Measurements from ENCODE around the gene NECTIN3.
A peak's percentile ranks its signal among the peaks of the same experiment; 100 is the strongest.

NECTIN3 gene

GRCh38 chr3:111047812-111048435, 23.7 kb upstream of the NECTIN3 start:
- H3K9me3 ChIP-seq (ENCODE audit: control insufficient read depth in 2 of 2, low read length in 2 of 2) = no peaks in the 10 kb centered on the region
- H3K4me1 ChIP-seq (ENCODE audit: control insufficient read depth, insufficient read depth, low read length) = no peaks in the 10 kb centered on the region
- no peak overlapping the region for H3K9ac ChIP-seq (ENCODE audit: low read length in 2 of 2)
- H3K4me3 ChIP-seq (ENCODE audit: low read length in 2 of 2) = no peak overlapping the region
- H3K36me3 ChIP-seq (ENCODE audit: control insufficient read depth in 2 of 2, insufficient read depth in 2 of 2, low read length in 2 of 2) = no peaks in the 10 kb centered on the region
- H3K27ac ChIP-seq (ENCODE audit: low read length) = no peak overlapping the region
- H3K27me3 ChIP-seq (ENCODE audit: control insufficient read depth in 1 of 2, insufficient read depth in 2 of 2, low read length in 2 of 2) = no peaks in the 10 kb centered on the region

GRCh38 chr3:111051354-111051753, 20.3 kb upstream of the NECTIN3 start:
- no peak overlapping the region for H3K4me3 ChIP-seq (ENCODE audit: low read length in 2 of 2)
- H3K27ac ChIP-seq (ENCODE audit: low read length) = no peak overlapping the region
- H3K36me3 ChIP-seq (ENCODE audit: control insufficient read depth in 2 of 2, insufficient read depth in 2 of 2, low read length in 2 of 2) = no peaks in the 10 kb centered on the region
- no peaks in the 10 kb centered on the region for H3K27me3 ChIP-seq (ENCODE audit: control insufficient read depth in 1 of 2, insufficient read depth in 2 of 2, low read length in 2 of 2)
- H3K9ac ChIP-seq (ENCODE audit: low read length in 2 of 2) = no peak overlapping the region
- no peaks in the 10 kb centered on the region for H3K9me3 ChIP-seq (ENCODE audit: control insufficient read depth in 2 of 2, low read length in 2 of 2)
- H3K4me1 ChIP-seq (ENCODE audit: control insufficient read depth, insufficient read depth, low read length) = no peaks in the 10 kb centered on the region

GRCh38 chr3:111068574-111068973, 3.0 kb upstream of the NECTIN3 start:
- Histone ChIP-seq H3K36me3 (ENCODE audit: control insufficient read depth in 2 of 2, insufficient read depth in 2 of 2, low read length in 2 of 2) (no peaks in the 10 kb centered on the region), H3K4me1 (ENCODE audit: control insufficient read depth, insufficient read depth, low read length) (peaks cover 5% of the 10 kb centered on the region), H3K27ac (ENCODE audit: low read length) (no peak overlapping the region), H3K4me3 (ENCODE audit: low read length in 2 of 2) (no peak overlapping the region), H3K9ac (ENCODE audit: low read length in 2 of 2) (no peak overlapping the region), H3K9me3 (ENCODE audit: control insufficient read depth in 2 of 2, low read length in 2 of 2) (no peaks in the 10 kb centered on the region), H3K27me3 (ENCODE audit: control insufficient read depth in 1 of 2, insufficient read depth in 2 of 2, low read length in 2 of 2) (no peaks in the 10 kb centered on the region)

- H3K27me3 ChIP-seq (ENCODE audit: control insufficient read depth in 1 of 2, insufficient read depth in 2 of 2, low read length in 2 of 2) = no peaks in the 10 kb centered on the region
- H3K4me3 ChIP-seq (ENCODE audit: low read length in 2 of 2) = peak overlapping the region; percentile 71 to 87
- peak overlapping the region; percentile 81 for H3K27ac ChIP-seq (ENCODE audit: low read length)
- no peaks in the 10 kb centered on the region for H3K9me3 ChIP-seq (ENCODE audit: control insufficient read depth in 2 of 2, low read length in 2 of 2)
- peaks cover 5% of the 10 kb centered on the region for H3K4me1 ChIP-seq (ENCODE audit: control insufficient read depth, insufficient read depth, low read length)
- no peaks in the 10 kb centered on the region for H3K36me3 ChIP-seq (ENCODE audit: control insufficient read depth in 2 of 2, insufficient read depth in 2 of 2, low read length in 2 of 2)
- peak overlapping the region; percentile 61 to 82 for H3K9ac ChIP-seq (ENCODE audit: low read length in 2 of 2)
Measured at GRCh38 chr3:111069974-111070771, 1.4 kb upstream of the NECTIN3 start.

- Histone ChIP-seq H3K27me3 (ENCODE audit: control insufficient read depth in 1 of 2, insufficient read depth in 2 of 2, low read length in 2 of 2) (no peaks in the 10 kb centered on the region), H3K4me3 (ENCODE audit: low read length in 2 of 2) (peak overlapping the region; percentile 71 to 87), H3K36me3 (ENCODE audit: control insufficient read depth in 2 of 2, insufficient read depth in 2 of 2, low read length in 2 of 2) (no peaks in the 10 kb centered on the region), H3K27ac (ENCODE audit: low read length) (peak overlapping the region; percentile 81), H3K4me1 (ENCODE audit: control insufficient read depth, insufficient read depth, low read length) (peaks cover 5% of the 10 kb centered on the region), H3K9ac (ENCODE audit: low read length in 2 of 2) (peak overlapping the region; percentile 61 to 82), H3K9me3 (ENCODE audit: control insufficient read depth in 2 of 2, low read length in 2 of 2) (no peaks in the 10 kb centered on the region)
Measured at GRCh38 chr3:111070772-111071256, 802 bp upstream of the NECTIN3 start.

- Histone ChIP-seq H3K9me3 (ENCODE audit: control insufficient read depth in 2 of 2, low read length in 2 of 2) (no peaks in the 10 kb centered on the region), H3K27me3 (ENCODE audit: control insufficient read depth in 1 of 2, insufficient read depth in 2 of 2, low read length in 2 of 2) (no peaks in the 10 kb centered on the region), H3K4me3 (ENCODE audit: low read length in 2 of 2) (peak overlapping the region; percentile 87 to 92), H3K4me1 (ENCODE audit: control insufficient read depth, insufficient read depth, low read length) (peaks cover 5% of the 10 kb centered on the region), H3K36me3 (ENCODE audit: control insufficient read depth in 2 of 2, insufficient read depth in 2 of 2, low read length in 2 of 2) (no peaks in the 10 kb centered on the region), H3K9ac (ENCODE audit: low read length in 2 of 2) (peak overlapping the region; percentile 86 to 89), H3K27ac (ENCODE audit: low read length) (peak overlapping the region; percentile 80)
Measured at GRCh38 chr3:111072031-111072921, 660 bp downstream of the NECTIN3 start.

GRCh38 chr3:111073218-111073617, 1.6 kb downstream of the NECTIN3 start:
- H3K4me1 ChIP-seq (ENCODE audit: control insufficient read depth, insufficient read depth, low read length) = peaks cover 5% of the 10 kb centered on the region
- H3K27ac ChIP-seq (ENCODE audit: low read length) = no peak overlapping the region
- peak overlapping the region; percentile 1 to 89 for H3K9ac ChIP-seq (ENCODE audit: low read length in 2 of 2)
- no peaks in the 10 kb centered on the region for H3K9me3 ChIP-seq (ENCODE audit: control insufficient read depth in 2 of 2, low read length in 2 of 2)
- H3K27me3 ChIP-seq (ENCODE audit: control insufficient read depth in 1 of 2, insufficient read depth in 2 of 2, low read length in 2 of 2) = no peaks in the 10 kb centered on the region
- no peaks in the 10 kb centered on the region for H3K36me3 ChIP-seq (ENCODE audit: control insufficient read depth in 2 of 2, insufficient read depth in 2 of 2, low read length in 2 of 2)
- peak overlapping the region; percentile 87 to 92 for H3K4me3 ChIP-seq (ENCODE audit: low read length in 2 of 2)

- no peak overlapping the region for H3K27ac ChIP-seq (ENCODE audit: low read length)
Measured at GRCh38 chr3:111076732-111077131, 5.1 kb downstream of the NECTIN3 start.

GRCh38 chr3:111077369-111077768, 5.8 kb downstream of the NECTIN3 start:
- Histone ChIP-seq H3K4me1 (ENCODE audit: control insufficient read depth, insufficient read depth, low read length) (no peaks in the 10 kb centered on the region), H3K9me3 (ENCODE audit: control insufficient read depth in 2 of 2, low read length in 2 of 2) (no peaks in the 10 kb centered on the region), H3K4me3 (ENCODE audit: low read length in 2 of 2) (no peak overlapping the region), H3K27ac (ENCODE audit: low read length) (no peak overlapping the region), H3K36me3 (ENCODE audit: control insufficient read depth in 2 of 2, insufficient read depth in 2 of 2, low read length in 2 of 2) (no peaks in the 10 kb centered on the region), H3K9ac (ENCODE audit: low read length in 2 of 2) (no peak overlapping the region), H3K27me3 (ENCODE audit: control insufficient read depth in 1 of 2, insufficient read depth in 2 of 2, low read length in 2 of 2) (no peaks in the 10 kb centered on the region)

More at GRCh38 chr3:111076732-111077131, 5.1 kb downstream of the NECTIN3 start:
- H3K27me3 ChIP-seq (ENCODE audit: control insufficient read depth in 1 of 2, insufficient read depth in 2 of 2, low read length in 2 of 2) = no peaks in the 10 kb centered on the region
- H3K9ac ChIP-seq (ENCODE audit: low read length in 2 of 2) = no peak overlapping the region
- H3K36me3 ChIP-seq (ENCODE audit: control insufficient read depth in 2 of 2, insufficient read depth in 2 of 2, low read length in 2 of 2) = no peaks in the 10 kb centered on the region
- no peak overlapping the region for H3K4me3 ChIP-seq (ENCODE audit: low read length in 2 of 2)
- no peaks in the 10 kb centered on the region for H3K9me3 ChIP-seq (ENCODE audit: control insufficient read depth in 2 of 2, low read length in 2 of 2)
- no peaks in the 10 kb centered on the region for H3K4me1 ChIP-seq (ENCODE audit: control insufficient read depth, insufficient read depth, low read length)

GRCh38 chr3:111080413-111080812, 8.8 kb downstream of the NECTIN3 start:
- Histone ChIP-seq H3K4me1 (ENCODE audit: control insufficient read depth, insufficient read depth, low read length) (no peaks in the 10 kb centered on the region), H3K27me3 (ENCODE audit: control insufficient read depth in 1 of 2, insufficient read depth in 2 of 2, low read length in 2 of 2) (no peaks in the 10 kb centered on the region), H3K36me3 (ENCODE audit: control insufficient read depth in 2 of 2, insufficient read depth in 2 of 2, low read length in 2 of 2) (no peaks in the 10 kb centered on the region)

More at GRCh38 chr3:111080413-111080812, 8.8 kb downstream of the NECTIN3 start:
- Histone ChIP-seq H3K4me3 (ENCODE audit: low read length in 2 of 2) (no peak overlapping the region), H3K9ac (ENCODE audit: low read length in 2 of 2) (no peak overlapping the region), H3K9me3 (ENCODE audit: control insufficient read depth in 2 of 2, low read length in 2 of 2) (no peaks in the 10 kb centered on the region), H3K27ac (ENCODE audit: low read length) (no peak overlapping the region)
